Measurements from ENCODE around the gene TAF9B.
"Not testable (repeated sequence)": the region's sequence is repeated elsewhere in the genome, so short reads cannot be mapped to it uniquely, and the experiment has no call there.

Gene TAF9B

DNA sequence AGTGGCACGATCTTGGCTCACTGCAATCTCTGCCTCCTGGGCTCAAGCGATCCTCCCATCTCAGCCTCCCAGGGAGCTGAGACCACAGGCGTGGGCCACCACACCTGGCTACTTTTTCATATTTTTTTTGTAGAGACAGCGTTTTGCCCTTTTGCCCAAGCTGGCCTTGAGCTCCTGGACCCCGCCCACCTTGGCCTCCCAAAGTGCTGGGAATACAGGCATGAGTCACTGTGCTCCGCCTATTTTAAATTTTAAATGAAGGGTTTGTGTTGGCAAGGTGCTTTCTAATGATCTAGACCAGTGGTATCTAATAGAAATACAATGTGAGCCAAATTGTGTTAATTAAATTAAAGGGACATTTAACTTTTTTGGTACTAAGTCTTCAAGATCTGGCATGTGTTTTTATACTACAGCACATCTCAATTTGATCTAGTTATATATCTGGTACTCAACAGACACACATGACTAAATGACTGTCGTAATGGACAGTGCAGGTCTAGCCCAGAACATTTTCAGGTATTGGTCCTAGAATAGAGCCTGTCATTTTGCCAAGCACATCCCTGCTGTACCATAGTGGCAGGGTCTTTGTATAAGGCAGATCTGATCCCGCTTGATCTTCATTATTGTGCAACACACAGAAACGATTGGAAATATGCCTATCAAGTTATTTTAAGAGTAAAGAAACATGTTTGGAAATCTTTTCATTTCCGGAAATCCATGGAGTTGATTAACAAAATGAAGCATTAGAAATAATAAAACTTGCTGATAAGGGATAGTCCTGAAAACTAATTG is 28.1 kb downstream of the TAF9B start:
- no peak for DNase-seq

DNA sequence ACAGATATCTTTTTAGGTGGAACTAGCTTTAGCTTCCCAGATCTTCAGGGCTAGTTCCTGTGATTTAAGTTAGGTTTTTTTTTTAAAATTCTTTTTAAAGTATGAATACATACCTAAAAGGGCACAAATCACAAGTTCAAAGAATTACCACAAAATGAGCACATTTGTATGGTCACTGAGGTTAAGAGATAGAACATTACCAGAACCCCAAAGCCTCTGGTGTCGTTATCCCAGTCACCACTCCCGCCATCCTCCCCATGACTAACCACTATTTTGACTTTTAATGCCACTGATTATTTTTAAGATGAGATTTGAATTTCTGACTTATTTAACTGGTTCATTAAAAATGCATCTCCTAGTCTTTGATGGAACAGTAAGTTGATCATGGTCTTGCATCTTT is 30.0 kb downstream of the TAF9B start:
- DNase-seq = no peak

DNA sequence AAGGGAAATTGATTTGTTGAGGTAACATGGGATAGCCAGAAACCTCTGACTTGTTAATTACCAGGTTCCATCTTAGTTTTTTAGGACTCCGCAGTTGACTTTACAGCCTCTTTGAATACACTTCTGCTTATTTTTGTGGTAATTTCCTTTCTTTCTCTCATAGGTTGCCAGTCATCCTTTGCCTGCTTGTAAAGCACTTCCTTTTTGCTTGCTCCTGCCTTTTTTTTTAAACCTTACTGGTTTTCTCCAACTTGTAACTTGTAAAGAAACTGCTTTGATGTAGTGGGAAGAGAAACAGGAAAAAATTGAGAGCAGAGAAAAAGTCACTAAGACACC is 32.8 kb downstream of the TAF9B start:
- no peak for DNase-seq

DNA sequence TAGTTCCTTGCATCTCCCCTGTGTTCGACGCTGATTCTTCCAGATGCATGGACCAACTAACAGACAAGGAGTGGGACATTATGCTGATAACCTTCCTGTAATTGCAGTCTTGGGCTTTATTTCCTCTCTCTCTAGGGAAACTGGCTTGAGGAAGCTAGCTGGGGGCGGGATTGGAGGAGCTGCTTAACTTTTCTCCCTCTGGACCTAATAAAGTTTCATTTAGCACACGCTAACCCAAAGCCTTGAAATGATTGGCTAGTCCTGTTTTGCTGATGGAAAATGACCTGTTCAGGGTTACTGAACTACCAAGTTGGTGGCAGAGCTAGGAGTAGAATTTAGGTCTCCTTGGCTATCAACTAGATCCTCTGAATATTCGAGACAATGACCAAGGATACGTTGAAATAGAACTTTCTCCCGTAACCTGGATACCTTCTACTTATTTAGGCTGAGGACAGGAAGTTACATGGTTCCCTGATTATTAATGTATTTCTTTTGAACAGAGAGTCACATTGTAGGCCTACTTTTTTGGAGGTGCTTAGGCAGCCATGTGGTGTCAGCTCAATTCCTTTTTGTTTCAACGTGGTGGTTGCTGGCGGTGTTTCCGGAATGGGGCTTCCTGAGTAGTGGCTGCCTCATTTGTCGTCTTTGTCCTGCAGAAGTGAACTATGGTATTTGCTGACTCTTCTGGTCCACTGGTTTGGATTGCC is 33.4 kb downstream of the TAF9B start:
- DNase-seq = no peak

DNA sequence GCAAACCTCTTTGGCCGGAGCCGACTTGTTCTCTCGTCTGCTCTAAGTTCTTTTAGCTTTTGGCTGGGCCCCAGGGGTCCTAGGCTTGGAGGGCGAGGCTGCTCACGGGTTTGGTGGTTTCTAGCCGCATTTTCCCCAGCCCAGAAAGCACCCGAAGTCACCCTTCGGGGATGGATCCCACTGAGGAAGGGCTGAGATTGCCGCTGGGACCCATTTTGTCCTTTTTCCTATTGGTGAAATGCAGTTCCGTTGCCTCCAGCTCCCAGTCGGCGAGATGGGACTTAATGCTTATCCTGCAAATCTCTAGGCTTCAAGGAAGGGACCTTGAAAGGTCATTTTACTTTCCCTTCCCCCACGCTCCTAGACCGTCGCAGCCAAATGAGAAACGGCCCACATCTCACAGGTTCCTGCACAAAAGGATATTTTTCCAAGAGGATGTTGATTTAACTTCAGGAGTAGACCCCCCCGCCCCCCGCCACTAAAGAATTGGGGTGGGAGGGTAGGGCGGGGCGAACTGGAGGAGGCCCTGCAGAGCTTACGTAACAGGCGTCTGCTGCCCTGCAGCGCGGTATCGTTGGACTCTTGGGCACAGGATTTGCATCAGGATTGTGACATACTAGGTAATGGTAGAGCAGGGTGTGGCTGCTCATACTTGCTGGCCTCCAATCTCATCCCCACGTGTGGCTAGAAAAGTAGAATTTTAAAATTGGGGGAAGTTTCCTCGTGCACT is 34.8 kb downstream of the TAF9B start:
- peak; percentile 29 for DNase-seq

DNA sequence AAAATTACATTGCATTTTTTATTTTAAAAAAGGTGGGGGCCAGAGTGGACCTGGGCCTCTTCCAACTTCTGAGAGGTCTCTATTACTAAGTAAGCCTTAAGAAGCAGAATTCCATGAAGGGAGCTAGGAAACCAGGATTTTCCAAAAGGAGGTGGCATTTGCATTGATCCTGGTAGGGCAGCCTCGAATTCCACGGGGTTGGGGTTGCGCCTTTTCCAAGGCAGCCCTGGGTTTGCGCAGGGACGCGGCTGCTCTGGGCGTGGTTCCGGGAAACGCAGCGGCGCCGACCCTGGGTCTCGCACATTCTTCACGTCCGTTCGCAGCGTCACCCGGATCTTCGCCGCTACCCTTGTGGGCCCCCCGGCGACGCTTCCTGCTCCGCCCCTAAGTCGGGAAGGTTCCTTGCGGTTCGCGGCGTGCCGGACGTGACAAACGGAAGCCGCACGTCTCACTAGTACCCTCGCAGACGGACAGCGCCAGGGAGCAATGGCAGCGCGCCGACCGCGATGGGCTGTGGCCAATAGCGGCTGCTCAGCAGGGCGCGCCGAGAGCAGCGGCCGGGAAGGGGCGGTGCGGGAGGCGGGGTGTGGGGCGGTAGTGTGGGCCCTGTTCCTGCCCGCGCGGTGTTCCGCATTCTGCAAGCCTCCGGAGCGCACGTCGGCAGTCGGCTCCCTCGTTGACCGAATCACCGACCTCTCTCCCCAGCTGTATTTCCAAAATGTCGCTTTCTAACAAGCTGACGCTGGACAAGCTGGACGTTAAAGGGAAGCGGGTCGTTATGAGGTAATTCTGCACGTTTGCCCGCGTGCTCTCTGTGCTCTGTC is 35.6 kb downstream of the TAF9B start, which contains the start of gene PGK1:
PGK1 (plus strand) TSS at position 626 of the 824 bp plus-strand sequence; CDS start at position 719, 93 bp downstream.
- peak; percentile 89 for DNase-seq

DNA sequence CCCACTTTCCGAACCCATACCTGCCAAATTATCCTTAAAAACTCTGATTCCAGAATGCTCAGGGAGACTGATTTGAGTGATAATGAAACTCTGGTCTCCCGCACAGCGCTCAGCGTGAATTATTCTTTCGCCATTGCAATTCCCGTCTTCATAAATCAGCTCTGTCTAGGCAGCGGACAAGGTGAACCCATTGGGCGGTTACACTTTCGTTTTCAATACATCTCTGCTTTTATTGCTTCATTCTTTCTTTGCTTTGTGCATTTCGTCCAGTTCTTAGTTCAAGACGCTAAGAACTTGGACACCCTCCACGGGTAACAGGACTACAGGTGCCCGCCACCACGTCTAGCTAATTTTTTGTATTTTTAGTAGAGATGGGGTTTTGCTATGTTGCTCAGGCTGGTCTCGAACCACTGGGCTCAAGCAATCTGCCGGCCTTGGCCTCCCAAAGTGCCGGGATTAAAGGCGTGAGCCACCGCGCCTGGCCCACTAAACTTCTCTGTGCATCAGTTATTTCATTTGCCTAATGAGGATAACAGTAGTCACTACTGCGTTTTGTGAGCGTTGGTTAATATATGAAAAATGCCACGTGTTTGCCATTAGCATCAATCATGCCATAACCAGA is 36.3 kb downstream of the TAF9B start:
- DNase-seq = no peak

DNA sequence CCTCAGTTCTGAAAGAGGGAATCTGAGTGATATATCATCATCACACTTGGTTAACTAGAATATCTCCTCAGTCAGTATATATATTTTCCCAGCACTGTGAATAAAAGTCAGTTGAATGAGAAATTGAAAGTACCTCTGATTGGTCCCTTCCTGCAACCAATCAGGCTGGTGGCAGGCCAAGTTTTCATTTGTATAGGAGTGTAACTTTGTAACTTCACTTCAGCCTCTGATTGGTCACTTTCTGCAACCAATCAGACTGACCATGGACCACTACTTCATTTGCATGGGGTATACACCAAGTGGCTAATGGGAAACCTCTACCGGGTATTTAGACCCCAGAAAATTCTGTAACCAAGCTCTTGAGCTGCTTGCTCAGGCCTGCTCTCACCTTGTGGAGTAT is 37.4 kb downstream of the TAF9B start:
- DNase-seq = no peak

DNA sequence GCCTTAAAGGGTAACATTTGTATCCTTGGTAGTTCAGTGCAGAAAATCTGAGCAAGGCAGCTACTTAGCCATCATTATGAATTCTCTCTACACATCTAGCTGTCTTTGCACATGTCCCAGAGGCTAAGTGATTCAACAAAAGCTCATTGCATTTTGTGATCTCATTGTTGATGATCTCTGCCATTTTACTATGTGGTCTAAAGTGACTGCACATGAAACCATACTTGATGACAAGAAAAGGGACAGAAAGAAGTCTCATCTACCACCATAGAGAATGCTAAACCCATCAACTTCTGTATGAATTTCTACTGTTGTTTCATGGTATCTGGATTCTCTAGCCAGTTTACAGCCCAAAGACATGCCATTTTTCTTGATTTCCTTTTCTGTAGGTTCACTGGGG is 41.3 kb downstream of the TAF9B start:
- DNase-seq = no peak

DNA sequence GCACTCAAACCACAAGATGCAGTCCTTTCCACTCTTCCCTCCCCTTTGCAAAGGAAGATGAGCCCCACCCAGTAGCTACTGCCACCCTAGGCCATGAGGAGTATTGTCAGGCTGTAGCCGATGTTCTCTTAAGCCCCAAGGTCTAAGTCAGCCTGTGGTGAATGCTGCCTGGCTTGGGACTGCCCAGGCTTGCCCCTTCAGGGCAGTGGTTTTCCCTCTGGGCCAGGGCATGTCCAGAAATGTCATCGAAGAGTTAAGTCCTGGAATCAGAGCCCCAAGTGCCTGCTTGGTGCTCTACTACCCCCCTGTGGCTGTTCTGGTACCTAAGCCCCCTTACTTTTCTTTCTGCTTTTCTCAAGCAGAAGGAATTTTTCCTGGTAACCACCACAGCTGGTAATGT is 47.2 kb downstream of the TAF9B start:
- DNase-seq = no peak

DNA sequence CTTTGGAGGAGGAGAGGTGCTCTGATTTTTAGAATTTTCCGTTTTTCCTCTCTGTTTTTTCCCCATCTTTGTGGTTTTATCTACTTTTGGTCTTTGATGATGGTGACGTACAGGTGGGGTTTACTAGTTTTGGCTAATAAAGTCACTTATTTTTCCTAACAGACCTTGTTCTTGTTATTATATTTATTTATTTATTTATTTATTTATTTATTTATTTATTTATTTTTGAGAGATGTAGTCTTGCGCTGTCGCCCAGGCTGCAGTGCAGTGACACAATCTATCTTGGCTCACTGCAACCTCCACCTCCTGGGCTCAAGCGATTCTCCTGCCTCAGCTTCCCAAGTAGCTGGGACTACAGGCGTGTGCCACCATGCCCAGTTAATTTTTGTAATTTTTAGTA is 58.0 kb downstream of the TAF9B start:
- DNase-seq = not testable (repeated sequence)

Data from NCI-H510A (cell line).